Fibroblast of lung (primary cell): ENCODE measurements around the gene RBP4.

ENCODE experiments used
- CTCF ChIP-seq, 2 donors: IDR thresholded peaks in 1 of 2; conservative IDR thresholded peaks in 1 of 2; 1 replicate in 1 of 2; 2 replicates in 1 of 2; pipeline ENCODE4 v1.5.1; 2011 to 2012; ENCODE audit warnings: low read length in 2 of 2, control low read depth in 1 of 2, inconsistent platforms in 1 of 2, low read depth in 1 of 2, mild to moderate bottlenecking in 1 of 2
- EZH2 ChIP-seq: IDR thresholded peaks from 2 replicates; pipeline ENCODE4 v1.5.1; 2012; ENCODE audit warnings: low read length, control low read depth, mild to moderate bottlenecking; ENCODE audit errors: missing control alignments

- TF ChIP-seq CTCF (conservative IDR thresholded peaks at IDR 0.05 in 1 of 2, IDR thresholded peaks at IDR 0.05 in 1 of 2; ENCODE audit: low read depth in 1 of 2, low read length in 2 of 2) (no peak), EZH2 (no peak)
These were observed 35.6 kb downstream of the RBP4 start for GRCh38 chr10:93565446-93565845.
